Caco-2 (cell line): ENCODE measurements around the gene TMC2. TPM values are rescaled to one million over a fixed set of nuclear protein-coding genes. Genes with fewer than 3 reads are reported as not detected.
A peak's percentile ranks its signal among the peaks of the same experiment; 100 is the strongest.

Experiments used
- BruUV-seq: library from RNA; stranded (reverse); fragments of 400-500 nt; replicated peaks from 2 replicates; lab custom pipeline; 2021; lab: Mats Ljungman, UMichigan
- CTCF ChIA-PET: fragments of 300-600 bp; sonication (Branson Sonifier 250); formaldehyde crosslinking; loops from one replicate; lab custom pipeline; 2022; ENCODE audit warnings: antibody characterized with exemption; lab: Charles Lee
- POLR2A ChIA-PET: fragments of 300-600 bp; sonication (Branson Sonifier 250); formaldehyde crosslinking; loops from one replicate; lab custom pipeline; 2022; ENCODE audit warnings: antibody characterized with exemption; lab: Charles Lee
- DNase-seq, 2 experiments: peaks; one replicate each; pipeline versions ENCODE4 v3.0.0 to v3.0.0-alpha.2; 2020 to 2022
- H3K27me3 ChIP-seq: replicated peaks from 2 replicates; pipeline ENCODE4 v1.6.0; 2011; ENCODE audit warnings: low read length; ENCODE audit not compliant: control insufficient read depth, insufficient read depth
- H3K36me3 ChIP-seq: 2 replicates; pipeline ENCODE4 v1.5.1; 2011; ENCODE audit warnings: low read length; ENCODE audit not compliant: control insufficient read depth, insufficient read depth
- H3K4me1 ChIP-seq: fragments of 250-450 bp; sonication (Bioruptor Pico); 2 replicates; pipeline ENCODE4 v1.5.1; 2020; ENCODE audit warnings: mild to moderate bottlenecking
- H3K4me3 ChIP-seq: 2 replicates; pipeline ENCODE4 v1.5.1; 2011; ENCODE audit warnings: low read depth, mild to moderate bottlenecking, control low read depth, low read length
- H3K9me3 ChIP-seq: fragments of 250-450 bp; sonication (Bioruptor Pico); 2 replicates; pipeline ENCODE4 v1.5.1; 2020; ENCODE audit warnings: mild to moderate bottlenecking, moderate library complexity
- H3K27ac Mint-ChIP-seq: one replicate; pipeline ENCODE4 v1.8.0; 2022; ENCODE audit warnings: mixed read lengths; ENCODE audit not compliant: unreplicated experiment
- H3K27me3 Mint-ChIP-seq: one replicate; pipeline ENCODE4 v1.8.0; 2022; ENCODE audit warnings: mixed read lengths; ENCODE audit not compliant: insufficient read depth, unreplicated experiment
- H3K36me3 Mint-ChIP-seq: one replicate; pipeline ENCODE4 v1.8.0; 2022; ENCODE audit warnings: mild to moderate bottlenecking, mixed read lengths; ENCODE audit not compliant: insufficient read depth, unreplicated experiment
- H3K4me1 Mint-ChIP-seq: one replicate; pipeline ENCODE4 v1.8.0; 2022; ENCODE audit warnings: low read depth, mixed read lengths; ENCODE audit not compliant: unreplicated experiment
- H3K4me3 Mint-ChIP-seq: one replicate; pipeline ENCODE4 v1.8.0; 2022; ENCODE audit warnings: mild to moderate bottlenecking, moderate library complexity, mixed read lengths; ENCODE audit not compliant: unreplicated experiment
- H3K9me3 Mint-ChIP-seq: one replicate; pipeline ENCODE4 v1.8.0; 2022; ENCODE audit warnings: mixed read lengths; ENCODE audit not compliant: unreplicated experiment
- CTCF ChIP-seq, 2 experiments: fragments of 200-600 bp in 1 of 2; IDR thresholded peaks; 1 replicate in 1 of 2; 2 replicates in 1 of 2; pipeline versions ENCODE4 v1.5.1 to v1.8.0; 2011 to 2022; ENCODE audit warnings: antibody characterized with exemption in 1 of 2, control low read depth in 1 of 2, inconsistent platforms in 1 of 2, low read depth in 1 of 2, low read length in 1 of 2, mild to moderate bottlenecking in 1 of 2, moderate library complexity in 1 of 2; ENCODE audit not compliant: insufficient read depth in 1 of 2, severe bottlenecking in 1 of 2, unreplicated experiment in 1 of 2
- intact Hi-C: fragments of 100-400 bp; cut with micrococcal nuclease; formaldehyde crosslinking; loops from one replicate; pipeline ENCODE4 v1.10.0; 2022; ENCODE audit not compliant: unreplicated experiment
- total RNA-seq: library from RNA; stranded (reverse); gene quantifications from 2 replicates; pipeline ENCODE4 v1.2.3, GENCODE V29; 2022

Gene TMC2
- total RNA-seq, 1 experiment from 2014 or later: not detected

GRCh38 chr20:2507464-2507863 lies 28.9 kb upstream of the TMC2 start:
- no peak overlapping the region for H3K4me3 ChIP-seq
- DNase-seq: no peak
- Mint-ChIP-seq H3K36me3 (peaks cover 7% of the 10 kb centered on the region), H3K4me3 (peak overlapping the region; percentile 88), H3K27ac (peak overlapping the region; percentile 92), H3K4me1 (peaks cover 18% of the 10 kb centered on the region), H3K27me3 (no peaks in the 10 kb centered on the region), H3K9me3 (no peaks in the 10 kb centered on the region)
- H3K27me3 ChIP-seq: no peaks in the 10 kb centered on the region
- ChIA-PET CTCF (interaction anchor here (1.2 kb wide), 1 partner anchor 17 kb away, joined by 3 read pairs; no protein-coding TSS in a partner anchor), POLR2A (interaction anchor here (3.1 kb wide), 1 partner anchor 37 kb away, joined by 11 read pairs; the partner anchor contains the start of gene SNRPB)
- no TSS peak for BruUV-seq
- intact Hi-C loops: loop anchor here (5.0 kb wide), 1 partner anchor 145 kb away; the partner anchor contains the start of gene NOP56
- TF ChIP-seq CTCF (IDR thresholded peaks at IDR 0.05; ENCODE audit: insufficient read depth in 1 of 2, low read depth in 1 of 2, low read length in 1 of 2, severe bottlenecking in 1 of 2, unreplicated experiment in 1 of 2): no peak
- H3K36me3 ChIP-seq: no peaks in the 10 kb centered on the region
- no peaks in the 10 kb centered on the region for H3K9me3 ChIP-seq
- H3K4me1 ChIP-seq: peaks cover 13% of the 10 kb centered on the region

GRCh38 chr20:2507875-2508630 lies 28.3 kb upstream of the TMC2 start:
- Histone ChIP-seq H3K4me3 (peak overlapping the region; percentile 90), H3K9me3 (no peaks in the 10 kb centered on the region), H3K36me3 (no peaks in the 10 kb centered on the region), H3K4me1 (peaks cover 13% of the 10 kb centered on the region), H3K27me3 (no peaks in the 10 kb centered on the region)
- peaks cover 7% of the 10 kb centered on the region for H3K36me3 Mint-ChIP-seq
- no peak for DNase-seq
- peaks cover 13% of the 10 kb centered on the region for H3K4me1 Mint-ChIP-seq
- CTCF ChIA-PET: interaction anchor here (1.2 kb wide), 1 partner anchor 16 kb away, joined by 3 read pairs; no protein-coding TSS in a partner anchor
- peak overlapping the region; percentile 88 for H3K4me3 Mint-ChIP-seq
- TF ChIP-seq CTCF (IDR thresholded peaks at IDR 0.05; ENCODE audit: insufficient read depth in 1 of 2, low read depth in 1 of 2, low read length in 1 of 2, severe bottlenecking in 1 of 2, unreplicated experiment in 1 of 2): no peak
- BruUV-seq: TSS peak; percentile 43
- H3K27me3 Mint-ChIP-seq: no peaks in the 10 kb centered on the region
- H3K27ac Mint-ChIP-seq: peak overlapping the region; percentile 92
- POLR2A ChIA-PET: interaction anchor here (3.1 kb wide), 1 partner anchor 37 kb away, joined by 11 read pairs; the partner anchor contains the start of gene SNRPB
- H3K9me3 Mint-ChIP-seq: no peaks in the 10 kb centered on the region
- intact Hi-C loops: loop anchor here (2.0 to 5.0 kb wide), 2 partner anchors 37 to 144 kb away; partner anchors contain the start of genes NOP56 and SNRPB
